ENCODE measurements around the gene KPNA1. TPM values are rescaled to one million over a fixed set of nuclear protein-coding genes. Genes with fewer than 3 reads are reported as not detected.

Gene KPNA1
- total RNA-seq, 1 donor from 2014 or later = 46.0 TPM

DNA sequence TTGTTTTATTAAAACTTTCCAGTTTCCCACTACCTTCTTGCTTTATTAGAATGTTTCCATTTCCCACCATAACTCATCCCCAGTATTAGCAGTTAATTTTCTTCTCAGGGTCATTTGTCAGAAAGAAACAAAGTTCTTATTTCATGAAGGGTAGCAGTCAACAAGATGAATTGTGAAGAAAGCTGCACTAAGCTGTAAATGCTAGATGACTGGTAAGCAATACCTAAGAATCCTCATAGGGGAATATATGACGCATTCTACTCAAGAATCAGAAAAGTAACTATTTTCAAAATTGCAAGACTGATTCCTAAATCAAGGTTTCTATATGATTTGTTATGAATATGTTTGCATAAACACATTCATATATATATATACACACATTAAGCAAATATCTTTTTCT is 50.1 kb downstream of the KPNA1 start:
- DNase-seq (ENCODE audit: low read depth) = no peak
- no peaks in the 10 kb centered on the region for H3K27me3 ChIP-seq (ENCODE audit: control insufficient read depth, insufficient read depth, low read length)
- H3K4me3 ChIP-seq (ENCODE audit: low read depth, low read length) = no peak overlapping the region
- TF ChIP-seq CTCF (IDR thresholded peaks at IDR 0.05; ENCODE audit: insufficient read depth, low read length, poor library complexity, severe bottlenecking) = no peak
- H3K36me3 ChIP-seq (ENCODE audit: control insufficient read depth, insufficient read depth, low read length) = no peaks in the 10 kb centered on the region

- TF ChIP-seq CTCF (IDR thresholded peaks at IDR 0.05; ENCODE audit: insufficient read depth, low read length, poor library complexity, severe bottlenecking) = no peak
- no peaks in the 10 kb centered on the region for H3K27me3 ChIP-seq (ENCODE audit: control insufficient read depth, insufficient read depth, low read length)
- no peaks in the 10 kb centered on the region for H3K36me3 ChIP-seq (ENCODE audit: control insufficient read depth, insufficient read depth, low read length)
- DNase-seq (ENCODE audit: low read depth) = no peak
- H3K4me3 ChIP-seq (ENCODE audit: low read depth, low read length) = no peak overlapping the region
These were observed 52.3 kb downstream of the KPNA1 start for GRCh38 chr3:122462406-122462805.

DNA sequence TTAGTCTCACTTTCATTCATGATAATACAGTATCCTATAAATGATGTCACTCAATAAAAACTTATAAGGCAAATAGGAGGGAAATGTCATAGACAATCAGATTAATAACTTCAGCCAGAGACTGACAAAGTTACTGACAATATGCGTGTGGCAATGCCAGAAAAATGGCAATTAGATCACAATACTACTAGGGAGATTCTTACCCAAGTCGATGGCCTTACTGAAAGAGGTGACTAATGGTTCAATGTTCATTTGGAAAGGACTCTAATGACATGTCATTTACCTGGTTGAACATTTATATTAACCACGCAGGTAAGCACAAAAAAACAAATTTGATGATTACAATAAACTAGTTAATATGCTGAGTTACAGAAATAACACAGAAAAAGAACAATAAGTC is 52.9 kb downstream of the KPNA1 start:
- no peaks in the 10 kb centered on the region for H3K27me3 ChIP-seq (ENCODE audit: control insufficient read depth, insufficient read depth, low read length)
- no peak for DNase-seq (ENCODE audit: low read depth)
- H3K36me3 ChIP-seq (ENCODE audit: control insufficient read depth, insufficient read depth, low read length) = no peaks in the 10 kb centered on the region
- no peak for TF ChIP-seq CTCF (IDR thresholded peaks at IDR 0.05; ENCODE audit: insufficient read depth, low read length, poor library complexity, severe bottlenecking)
- H3K4me3 ChIP-seq (ENCODE audit: low read depth, low read length) = no peak overlapping the region

- DNase-seq (ENCODE audit: low read depth) = peak; percentile 14
- no peak overlapping the region for H3K4me3 ChIP-seq (ENCODE audit: low read depth, low read length)
- TF ChIP-seq CTCF (IDR thresholded peaks at IDR 0.05; ENCODE audit: insufficient read depth, low read length, poor library complexity, severe bottlenecking) = peak; percentile 32
- H3K27me3 ChIP-seq (ENCODE audit: control insufficient read depth, insufficient read depth, low read length) = no peaks in the 10 kb centered on the region
- H3K36me3 ChIP-seq (ENCODE audit: control insufficient read depth, insufficient read depth, low read length) = no peaks in the 10 kb centered on the region
These were observed 55.7 kb downstream of the KPNA1 start for GRCh38 chr3:122458992-122459391.

GRCh38 chr3:122457706-122458105 is 57.0 kb downstream of the KPNA1 start:
- no peak overlapping the region for H3K4me3 ChIP-seq (ENCODE audit: low read depth, low read length)
- TF ChIP-seq CTCF (IDR thresholded peaks at IDR 0.05; ENCODE audit: insufficient read depth, low read length, poor library complexity, severe bottlenecking) = no peak
- no peaks in the 10 kb centered on the region for H3K36me3 ChIP-seq (ENCODE audit: control insufficient read depth, insufficient read depth, low read length)
- DNase-seq (ENCODE audit: low read depth) = no peak
- no peaks in the 10 kb centered on the region for H3K27me3 ChIP-seq (ENCODE audit: control insufficient read depth, insufficient read depth, low read length)

DNA sequence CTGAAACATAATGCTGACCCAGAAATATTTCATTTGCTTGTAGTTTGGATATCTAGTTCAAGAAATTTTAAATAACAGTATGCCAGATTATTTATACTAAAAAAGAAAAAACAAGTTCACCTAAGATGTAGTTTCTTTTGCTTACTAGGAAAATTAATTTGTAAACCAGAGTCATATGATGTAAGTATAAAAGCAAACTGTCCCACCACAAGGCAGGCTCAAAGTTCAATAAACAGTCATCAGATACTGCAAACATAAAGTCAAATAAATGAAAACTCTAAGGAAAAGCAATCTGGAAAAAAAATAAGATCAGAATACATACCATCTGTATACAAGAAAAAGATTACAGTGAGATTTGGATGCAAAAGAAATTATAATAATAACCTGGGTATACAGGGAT is 58.7 kb downstream of the KPNA1 start:
- Histone ChIP-seq H3K27me3 (ENCODE audit: control insufficient read depth, insufficient read depth, low read length) (no peaks in the 10 kb centered on the region), H3K4me3 (ENCODE audit: low read depth, low read length) (no peak overlapping the region), H3K36me3 (ENCODE audit: control insufficient read depth, insufficient read depth, low read length) (no peaks in the 10 kb centered on the region)
- no peak for DNase-seq (ENCODE audit: low read depth)
- TF ChIP-seq CTCF (IDR thresholded peaks at IDR 0.05; ENCODE audit: insufficient read depth, low read length, poor library complexity, severe bottlenecking) = no peak

Measured in kidney epithelial cell (primary cell).